HepG2 (cell line): ENCODE data around the gene LCN1. TPM values are rescaled to one million over a fixed set of nuclear protein-coding genes. Genes with fewer than 3 reads are reported as not detected.

Source experiments
- ATAC-seq: fragments of 200-7000 bp; cut with Tn5 transposase; 3 replicates; pipeline ENCODE4 v1.9.1; 2020; ENCODE audit warnings: mild to moderate bottlenecking, moderate library complexity
- BruUV-seq: library from RNA; stranded (reverse); fragments of 400-500 nt; replicated peaks from 2 replicates; lab custom pipeline; 2021; lab: Mats Ljungman, UMichigan
- CTCF ChIA-PET: fragments of 300-600 bp; formaldehyde crosslinking; extraction: SDS; loops from one replicate; lab custom pipeline; 2021; ENCODE audit warnings: low total read pairs, inconsistent platforms, low intra/inter-chr PET ratio; lab: Yijun Ruan, JAX
- POLR2A ChIA-PET: fragments of 350-600 bp; sonication (Branson Sonifier 250); formaldehyde crosslinking; loops from one replicate; lab custom pipeline; 2020; ENCODE audit warnings: antibody characterized with exemption, inconsistent platforms; lab: Yijun Ruan, JAX
- DNase-seq: peaks from one replicate; pipeline ENCODE4 v3.0.0-alpha.2; 2015; ENCODE audit warnings: low spot score
- FAIRE-seq: peaks from 3 replicates; lab custom pipeline; 2011; peaks lifted over from hg19 to GRCh38; lab: Jason Lieb, UNC
- H2AFZ ChIP-seq: one replicate; pipeline ENCODE4 v1.6.1; 2011; ENCODE audit warnings: low read length, inconsistent platforms
- H3K27ac ChIP-seq: fragments of 300-600 bp; 3 replicates; pipeline ENCODE4 v1.8.0; 2011; ENCODE audit warnings: mixed run types, mild to moderate bottlenecking, mixed read lengths, low read length, inconsistent platforms; ENCODE audit not compliant: insufficient read depth; ENCODE audit errors: extremely low read length
- H3K27me3 ChIP-seq, 2 experiments: fragments of 200-600 bp in 1 of 2; 2 replicates in 1 of 2; 3 replicates in 1 of 2; pipeline versions ENCODE4 v1.6.0 to v1.8.0; 2011; ENCODE audit warnings: low read length in 2 of 2, mild to moderate bottlenecking in 2 of 2, moderate library complexity in 2 of 2, inconsistent platforms in 1 of 2; ENCODE audit not compliant: insufficient read depth in 2 of 2, control insufficient read depth in 1 of 2
- H3K36me3 ChIP-seq, 2 experiments: fragments of 200-600 bp in 1 of 2; replicated peaks in 1 of 2; 2 replicates in 1 of 2; 3 replicates in 1 of 2; pipeline versions ENCODE4 v1.5.1 to v1.8.0; 2011; ENCODE audit warnings: low read length in 2 of 2, inconsistent platforms in 1 of 2; ENCODE audit not compliant: insufficient read depth in 2 of 2, control insufficient read depth in 1 of 2
- H3K4me1 ChIP-seq: 2 replicates; pipeline ENCODE4 v1.5.1; 2012; ENCODE audit warnings: low read length, inconsistent platforms; ENCODE audit not compliant: insufficient read depth
- H3K4me2 ChIP-seq: 2 replicates; pipeline ENCODE4 v1.6.0; 2011; ENCODE audit warnings: low read depth, low read length, inconsistent platforms
- H3K4me3 ChIP-seq, 3 experiments: fragments of 200-600 bp in 1 of 3; sonication (generic), shearing (Covaris generic) in 1 of 3; replicated peaks in 1 of 3; 2 replicates each; pipeline ENCODE4 v1.5.1; 2011 to 2016; ENCODE audit warnings: low read length in 3 of 3, inconsistent platforms in 2 of 3, low read depth in 2 of 3, mild to moderate bottlenecking in 2 of 3, control low read depth in 1 of 3, mixed read lengths in 1 of 3; ENCODE audit not compliant: insufficient read depth in 1 of 3
- H3K79me2 ChIP-seq: one replicate; pipeline ENCODE4 v1.6.1; 2011; ENCODE audit warnings: low read length, inconsistent platforms; ENCODE audit not compliant: insufficient read depth
- H3K9ac ChIP-seq: 2 replicates; pipeline ENCODE4 v1.6.0; 2011; ENCODE audit warnings: mild to moderate bottlenecking, low read depth, low read length, inconsistent platforms; ENCODE audit not compliant: insufficient read depth
- H3K9me3 ChIP-seq: 2 replicates; pipeline ENCODE4 v1.5.1; 2012; ENCODE audit warnings: mild to moderate bottlenecking, low read length
- H4K20me1 ChIP-seq: 2 replicates; pipeline ENCODE4 v1.6.0; 2011; ENCODE audit warnings: inconsistent platforms, mild to moderate bottlenecking, low read length, moderate library complexity; ENCODE audit not compliant: insufficient read depth
- BRD4 ChIP-seq: sonication (generic); formaldehyde crosslinking; IDR thresholded peaks from 2 replicates; pipeline ENCODE4 v1.4.0; 2020; ENCODE audit warnings: missing genetic modification reagents
- ERF ChIP-seq: IDR thresholded peaks from 2 replicates; pipeline ENCODE4 v1.6.1; 2018; ENCODE audit warnings: missing biosample characterization, missing genetic modification reagents
- GRHL1 ChIP-seq: sonication (generic); formaldehyde crosslinking; conservative IDR thresholded peaks from 2 replicates; pipeline ENCODE4 v1.8.0; 2022; ENCODE audit warnings: missing genetic modification reagents
- HIVEP1 ChIP-seq: sonication (generic); formaldehyde crosslinking; IDR thresholded peaks from 2 replicates; pipeline ENCODE4 v1.4.0; 2020; ENCODE audit warnings: mild to moderate bottlenecking, missing genetic modification reagents
- RXRA ChIP-seq: sonication (generic); formaldehyde crosslinking; IDR thresholded peaks from 2 replicates; pipeline ENCODE4 v1.5.1; 2020; ENCODE audit warnings: missing genetic modification reagents
- SALL2 ChIP-seq: sonication (generic); formaldehyde crosslinking; IDR thresholded peaks from 2 replicates; pipeline ENCODE4 v1.8.1; 2023; ENCODE audit warnings: mild to moderate bottlenecking, missing genetic modification reagents, inconsistent platforms
- SMARCC2 ChIP-seq: fragments of 450-650 bp; IDR thresholded peaks from 2 replicates; pipeline ENCODE4 v1.6.1; 2017; ENCODE audit warnings: antibody characterized with exemption, mild to moderate bottlenecking
- YY1 ChIP-seq: IDR thresholded peaks from 2 replicates; pipeline ENCODE4 v1.6.1; 2011; ENCODE audit warnings: low read length, low read depth, moderate library complexity, mild to moderate bottlenecking; ENCODE audit not compliant: insufficient read depth, insufficient replicate concordance
- ZBTB49 ChIP-seq: sonication (generic); formaldehyde crosslinking; IDR thresholded peaks from 2 replicates; pipeline ENCODE4 v1.4.0; 2020; ENCODE audit warnings: missing genetic modification reagents, borderline replicate concordance
- ZMAT3 ChIP-seq: sonication (generic); formaldehyde crosslinking; conservative IDR thresholded peaks from 2 replicates; pipeline ENCODE4 v1.7.0; 2021; ENCODE audit warnings: missing genetic modification reagents
- ZNF143 ChIP-seq: sonication (generic); formaldehyde crosslinking; IDR thresholded peaks from 2 replicates; pipeline ENCODE4 v1.4.0; 2020; ENCODE audit warnings: missing genetic modification reagents
- ZNF20 ChIP-seq: sonication (generic); formaldehyde crosslinking; IDR thresholded peaks from 2 replicates; pipeline ENCODE4 v1.4.0; 2020; ENCODE audit warnings: mild to moderate bottlenecking, moderate library complexity, missing genetic modification reagents
- ZNF225 ChIP-seq: sonication (generic); formaldehyde crosslinking; IDR thresholded peaks from 2 replicates; pipeline ENCODE4 v1.4.0; 2020; ENCODE audit warnings: mild to moderate bottlenecking, missing genetic modification reagents
- ZNF350 ChIP-seq: sonication (generic); formaldehyde crosslinking; IDR thresholded peaks from 2 replicates; pipeline ENCODE4 v1.4.0; 2020; ENCODE audit warnings: mild to moderate bottlenecking, low read depth, missing genetic modification reagents, borderline replicate concordance
- ZNF883 ChIP-seq: sonication (generic); formaldehyde crosslinking; IDR thresholded peaks from 2 replicates; pipeline ENCODE4 v1.5.1; 2020; ENCODE audit warnings: mild to moderate bottlenecking, missing genetic modification reagents; ENCODE audit errors: not compliant biosample characterization
- WGBS: methylation state at CpG from one replicate; pipeline ENCODE4 v1.1.6; 2017; ENCODE audit warnings: low lambda C conversion rate; 5-methylcytosine and 5-hydroxymethylcytosine counted together
- in situ Hi-C: cut with HindIII; loops from 2 replicates; pipeline ENCODE4 v1.10.0; 2017; ENCODE audit warnings: low pct_unique_long_range_greater_than_20kb; ENCODE audit not compliant: extremely low pct_ligation_motif_present
- intact Hi-C: fragments of 100-400 bp; cut with micrococcal nuclease; formaldehyde crosslinking; loops from one replicate; pipeline ENCODE4 v1.10.0; 2022; ENCODE audit not compliant: unreplicated experiment
- polyA plus RNA-seq, 8 experiments: library from polyadenylated mRNA; depleted of rRNA in 3 of 8; stranded (reverse) in 7 of 8; unstranded in 1 of 8; fragments of >200 nt; fragmentation: Illumina TruSeq in 4 of 8; extraction: Trizol in 4 of 8; gene quantifications; 2 replicates each; pipeline versions ENCODE4 v1.2.1 to v1.2.3, GENCODE V29; 2011 to 2016; ENCODE audit warnings: low read depth in 4 of 8, missing spikeins in 1 of 8, mixed read lengths in 1 of 8; ENCODE audit not compliant: insufficient read depth in 1 of 8
- total RNA-seq, 5 experiments: library from RNA; depleted of rRNA; stranded (reverse); fragments of >200 nt; fragmentation: Illumina TruSeq; extraction: Trizol; gene quantifications; 2 replicates each; pipeline ENCODE4 v1.2.3, GENCODE V29; 2016; ENCODE audit warnings: low read depth in 1 of 5

Gene LCN1
- total and polyA plus RNA-seq, 2 of the 13 experiments (the other 11 are each of a cell fraction or from before 2014, with no cell fraction given): not detected

- TF ChIP-seq ZBTB49 (CRISPR knock-in tag) (no peak), ZNF143 (peak; percentile 67)
These were observed 41.7 kb upstream of the LCN1 start, which contains the start of gene PPP1R26 (continued) for GRCh38 chr9:135479469-135480052.

- H3K4me1 ChIP-seq: peaks cover 49% of the 10 kb centered on the region
- H3K4me3 ChIP-seq: peak overlapping the region; percentile 93 to 97 (median 95)
- ChIA-PET POLR2A (interaction anchor here (1.2 to 1.5 kb wide), 3 partner anchors 11 to 25 kb away, joined by 5 to 16 read pairs (median 12); partner anchors contain the start of gene MRPS2), CTCF (no interaction called here)
- ATAC-seq: peak; percentile 69
- no peaks in the 10 kb centered on the region; a peak in 1 of 5 replicates for H3K27me3 ChIP-seq
- H3K9ac ChIP-seq: peak overlapping the region; percentile 86
- no peaks in the 10 kb centered on the region for H3K9me3 ChIP-seq
- FAIRE-seq: no peak
- H3K79me2 ChIP-seq: peaks cover 16% of the 10 kb centered on the region
- H2AFZ ChIP-seq: no peak overlapping the region
- in situ Hi-C loops (no loop called here), intact Hi-C loops (loop anchor here (2.0 kb wide), 1 partner anchor 20 kb away; the partner anchor contains the start of gene MRPS2)
- peak overlapping the region; percentile 75 for H3K27ac ChIP-seq
- no peaks in the 10 kb centered on the region; the same call in 1 of the 2 replicates for H4K20me1 ChIP-seq
- H3K36me3 ChIP-seq: peaks cover 9 to 20% of the 10 kb centered on the region in 2 experiments; a peak in 4 of 5 replicates
- DNase-seq: peak; percentile 38
- WGBS: 0% methylated on average over 9 of the region's 76 CpGs
- BruUV-seq: no TSS peak
- peak overlapping the region; percentile 96 for H3K4me2 ChIP-seq
- no peak for TF ChIP-seq SMARCC2
- no peak for TF ChIP-seq GRHL1
- TF ChIP-seq ZMAT3: no peak; the same call in 1 of the 2 replicates
- TF ChIP-seq ERF (CRISPR knock-in tag): peak; percentile 24; the same call in 1 of the 2 replicates
- peak; percentile 31; the same call in 1 of the 2 replicates for TF ChIP-seq SALL2
- 0 out of 2 replicates have a peak, but pooled peaks have one; percentile 56 for TF ChIP-seq ZNF20
- TF ChIP-seq BRD4: 0 out of 2 replicates have a peak, but pooled peaks have one; percentile 53
- TF ChIP-seq HIVEP1 (CRISPR knock-in tag): peak; percentile 75
- TF ChIP-seq ZNF225 (CRISPR knock-in tag): 0 out of 2 replicates have a peak, but pooled peaks have one; percentile 56
- no peak for TF ChIP-seq RXRA (CRISPR knock-in tag)
- TF ChIP-seq ZNF350 (CRISPR knock-in tag): 0 out of 2 replicates have a peak, but pooled peaks have one; percentile 44
- TF ChIP-seq ZNF883 (CRISPR knock-in tag): peak; percentile 53
- peak; percentile 45 for TF ChIP-seq YY1
These were observed 40.9 kb upstream of the LCN1 start for GRCh38 chr9:135480071-135480939.
